ENCODE measurements around the gene SVOPL. TPM values are rescaled to one million over a fixed set of nuclear protein-coding genes. Genes with fewer than 3 reads are reported as not detected.

Gene SVOPL
- total RNA-seq, 1 experiment from 2014 or later, result 1.1 TPM

DNA sequence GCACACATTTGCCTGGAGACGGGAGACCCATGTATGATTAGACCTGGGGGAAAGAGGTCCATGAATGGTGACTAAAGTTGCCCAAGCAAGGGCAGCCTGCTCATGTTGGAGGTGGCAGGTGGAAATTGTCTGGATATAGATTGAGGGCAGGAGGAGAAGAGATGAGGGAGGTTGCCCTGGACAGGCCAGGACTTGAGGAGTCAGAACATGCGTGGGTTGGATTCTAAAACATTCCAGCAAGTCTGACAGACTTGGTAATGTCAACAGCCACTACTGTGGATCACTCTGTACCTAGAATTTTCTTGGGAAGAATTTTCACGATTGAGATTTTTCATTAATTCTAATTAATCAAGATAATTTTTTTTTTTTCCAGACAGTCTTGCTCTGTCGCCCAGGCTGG lies 19.1 kb upstream of the SVOPL start:
- Histone ChIP-seq H4K5ac (ENCODE audit: insufficient read length, low read depth, low read length) (no peak overlapping the region), H3K79me2 (ENCODE audit: insufficient read depth, low read length) (no peaks in the 10 kb centered on the region), H4K91ac (ENCODE audit: insufficient read length, low read depth, low read length) (no peak overlapping the region), H3T11ph (ENCODE audit: low read length) (no peak overlapping the region), H3K79me1 (ENCODE audit: insufficient read depth, low read depth, low read length, poor library complexity, severe bottlenecking) (no peaks in the 10 kb centered on the region), H2BK15ac (ENCODE audit: low read depth, low read length) (no peak overlapping the region), H2AK5ac (ENCODE audit: insufficient read length, low read length) (no peak overlapping the region), H3K9me3 (ENCODE audit: control insufficient read depth, low read depth, low read length) (no peaks in the 10 kb centered on the region), H3K4me2 (ENCODE audit: insufficient read depth, insufficient read length, low read length) (no peak overlapping the region), H3K56ac (ENCODE audit: insufficient read length, low read depth, low read length) (no peak overlapping the region), H2BK5ac (ENCODE audit: insufficient read length, low read length) (no peak overlapping the region), H3K27me3 (ENCODE audit: insufficient read depth, low read length) (no peaks in the 10 kb centered on the region), H3K18ac (ENCODE audit: insufficient read length, low read depth, low read length) (no peak overlapping the region), H2BK20ac (ENCODE audit: low read depth, low read length, poor library complexity, severe bottlenecking) (no peak overlapping the region), H3K4me1 (ENCODE audit: insufficient read depth, low read length) (no peaks in the 10 kb centered on the region; the same call in 1 of the 2 replicates), H3K27ac (ENCODE audit: insufficient read length, low read depth, low read length) (no peak overlapping the region), H3K4ac (ENCODE audit: low read depth, low read length) (no peak overlapping the region), H2BK12ac (ENCODE audit: insufficient read length, low read depth, low read length) (no peak overlapping the region), H4K20me1 (ENCODE audit: control insufficient read depth, insufficient read depth, insufficient read length) (no peaks in the 10 kb centered on the region), H3K14ac (ENCODE audit: insufficient read depth, low read length) (no peak overlapping the region), H3K23ac (ENCODE audit: insufficient read length, low read depth, low read length) (no peak overlapping the region), H2AFZ (ENCODE audit: low read length) (no peak overlapping the region), H4K8ac (replicated peaks; ENCODE audit: insufficient read length, low read depth, low read length) (no peak overlapping the region), H2BK120ac (ENCODE audit: low read depth, low read length, poor library complexity, severe bottlenecking) (no peak overlapping the region), H3K23me2 (ENCODE audit: insufficient read length, low read depth, low read length, poor library complexity, severe bottlenecking) (no peaks in the 10 kb centered on the region), H3K9ac (ENCODE audit: extremely low read depth, insufficient read length, low read length) (no peak overlapping the region)
- Mint-ChIP-seq H3K9me3 (no peaks in the 10 kb centered on the region), H3K4me3 (no peak overlapping the region), H3K36me3 (ENCODE audit: insufficient read depth in 1 of 3, low read depth in 3 of 3) (no peaks in the 10 kb centered on the region), H3K4me1 (peaks cover 8 to 13% of the 10 kb centered on the region in 2 experiments), H3K27ac (0 out of 7 replicates have a peak overlapping the region, but pooled peaks of 2 of the 3 experiments have one; percentile 18 to 29), H3K27me3 (ENCODE audit: low read depth) (no peaks in the 10 kb centered on the region; the same call in 1 of the 2 replicates)
- DNase-seq, result no peak
- TF ChIP-seq, protein P1, sequence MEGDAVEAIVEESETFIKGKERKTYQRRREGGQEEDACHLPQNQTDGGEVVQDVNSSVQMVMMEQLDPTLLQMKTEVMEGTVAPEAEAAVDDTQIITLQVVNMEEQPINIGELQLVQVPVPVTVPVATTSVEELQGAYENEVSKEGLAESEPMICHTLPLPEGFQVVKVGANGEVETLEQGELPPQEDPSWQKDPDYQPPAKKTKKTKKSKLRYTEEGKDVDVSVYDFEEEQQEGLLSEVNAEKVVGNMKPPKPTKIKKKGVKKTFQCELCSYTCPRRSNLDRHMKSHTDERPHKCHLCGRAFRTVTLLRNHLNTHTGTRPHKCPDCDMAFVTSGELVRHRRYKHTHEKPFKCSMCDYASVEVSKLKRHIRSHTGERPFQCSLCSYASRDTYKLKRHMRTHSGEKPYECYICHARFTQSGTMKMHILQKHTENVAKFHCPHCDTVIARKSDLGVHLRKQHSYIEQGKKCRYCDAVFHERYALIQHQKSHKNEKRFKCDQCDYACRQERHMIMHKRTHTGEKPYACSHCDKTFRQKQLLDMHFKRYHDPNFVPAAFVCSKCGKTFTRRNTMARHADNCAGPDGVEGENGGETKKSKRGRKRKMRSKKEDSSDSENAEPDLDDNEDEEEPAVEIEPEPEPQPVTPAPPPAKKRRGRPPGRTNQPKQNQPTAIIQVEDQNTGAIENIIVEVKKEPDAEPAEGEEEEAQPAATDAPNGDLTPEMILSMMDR (conservative IDR thresholded peaks at IDR 0.05), result no peak
- no CpG with 5 or more reads among the region's 4 CpGs for WGBS (ENCODE audit: extremely low coverage, insufficient read length, low lambda C conversion rate)
